AG09319 (cell line): ENCODE measurements around the gene PHKA2.

Experiments
- DNase-seq: peaks from one replicate; pipeline ENCODE4 v3.0.0-alpha.2; 2010; ENCODE audit warnings: low read depth; ENCODE audit errors: extremely low read depth
- CTCF ChIP-seq: IDR thresholded peaks from 2 replicates; pipeline ENCODE4 v1.5.1; 2011; ENCODE audit warnings: low read depth, mild to moderate bottlenecking, inconsistent platforms, low read length, moderate library complexity

The PHKA2 gene

GRCh38 chrX:18896680-18897544 lies 87.0 kb downstream of the PHKA2 start:
- no peak for TF ChIP-seq CTCF
- DNase-seq = no peak

GRCh38 chrX:18895189-18895951 lies 88.5 kb downstream of the PHKA2 start:
- TF ChIP-seq CTCF = peak; percentile 26
- DNase-seq = no peak

GRCh38 chrX:18894156-18894555 lies 89.8 kb downstream of the PHKA2 start:
- no peak for DNase-seq
- no peak for TF ChIP-seq CTCF

GRCh38 chrX:18893536-18893935 lies 90.4 kb downstream of the PHKA2 start:
- TF ChIP-seq CTCF = no peak
- no peak for DNase-seq

GRCh38 chrX:18892899-18893298 lies 91.0 kb downstream of the PHKA2 start:
- no peak for TF ChIP-seq CTCF
- DNase-seq = no peak

- DNase-seq = no peak
- TF ChIP-seq CTCF = no peak
Measured at GRCh38 chrX:18891548-18891945, 92.4 kb downstream of the PHKA2 start.
